Hepatocyte (in vitro differentiated cells): Measurements from ENCODE around the gene HES3. TPM values are rescaled to one million over a fixed set of nuclear protein-coding genes. Genes with fewer than 3 reads are reported as not detected.

ENCODE experiments used
- DNase-seq: peaks from one replicate; pipeline ENCODE4 v3.0.0-alpha.2; 2016; ENCODE audit warnings: low spot score
- H2AFZ ChIP-seq: fragments of 200-600 bp; sonication (generic); 2 replicates; pipeline ENCODE4 v1.6.0; 2016; ENCODE audit warnings: antibody characterized with exemption, mild to moderate bottlenecking
- H3K27ac ChIP-seq: fragments of 200-600 bp; sonication (generic); 2 replicates; pipeline ENCODE4 v1.5.1; 2016; ENCODE audit warnings: mild to moderate bottlenecking
- H3K27me3 ChIP-seq: fragments of 200-600 bp; sonication (generic); 2 replicates; pipeline ENCODE4 v1.6.1; 2016
- H3K36me3 ChIP-seq: fragments of 200-600 bp; sonication (generic); replicated peaks from 2 replicates; pipeline ENCODE4 v1.5.1; 2016; ENCODE audit warnings: low read depth; ENCODE audit not compliant: insufficient read depth
- H3K4me1 ChIP-seq: fragments of 200-600 bp; sonication (generic); 2 replicates; pipeline ENCODE4 v1.5.1; 2016; ENCODE audit warnings: mild to moderate bottlenecking, moderate library complexity; ENCODE audit not compliant: insufficient read depth
- H3K4me2 ChIP-seq: fragments of 200-600 bp; sonication (generic); 2 replicates; pipeline ENCODE4 v1.6.0; 2016
- H3K4me3 ChIP-seq: fragments of 200-600 bp; sonication (generic); 2 replicates; pipeline ENCODE4 v1.5.1; 2016; ENCODE audit warnings: mild to moderate bottlenecking
- H3K79me2 ChIP-seq: fragments of 200-600 bp; sonication (generic); 2 replicates; pipeline ENCODE4 v1.6.0; 2017; ENCODE audit warnings: mild to moderate bottlenecking
- H3K9me2 ChIP-seq: fragments of 200-600 bp; sonication (generic); replicated peaks from 2 replicates; pipeline ENCODE4 v1.6.0; 2017; ENCODE audit warnings: mild to moderate bottlenecking; ENCODE audit not compliant: insufficient read depth
- H3K9me3 ChIP-seq: fragments of 200-600 bp; sonication (generic); 2 replicates; pipeline ENCODE4 v1.5.1; 2016; ENCODE audit warnings: low read depth, mild to moderate bottlenecking
- H4K20me1 ChIP-seq: fragments of 200-600 bp; sonication (generic); 2 replicates; pipeline ENCODE4 v1.6.0; 2016; ENCODE audit warnings: mild to moderate bottlenecking; ENCODE audit not compliant: insufficient read depth, poor library complexity, severe bottlenecking
- CTCF ChIP-seq: fragments of 200-600 bp; sonication (generic); IDR thresholded peaks from 2 replicates; pipeline ENCODE4 v1.5.1; 2016; ENCODE audit warnings: antibody characterized with exemption, mild to moderate bottlenecking; ENCODE audit not compliant: poor library complexity
- EZH2 ChIP-seq: fragments of 200-600 bp; sonication (generic); IDR thresholded peaks from 2 replicates; pipeline ENCODE4 v1.6.1; 2016; ENCODE audit warnings: antibody characterized with exemption, mild to moderate bottlenecking, borderline replicate concordance
- EZH2phosphoT487 ChIP-seq: fragments of 200-600 bp; sonication (generic); IDR thresholded peaks from one replicate; pipeline ENCODE4 v1.6.1; 2018; ENCODE audit warnings: antibody characterized with exemption, mild to moderate bottlenecking, low read depth, moderate library complexity; ENCODE audit not compliant: unreplicated experiment, severe bottlenecking
- WGBS: methylation state at CpG from one replicate; pipeline ENCODE4 v1.1.6; 2016; ENCODE audit warnings: low lambda C conversion rate; ENCODE audit errors: missing lambda C conversion rate; 5-methylcytosine and 5-hydroxymethylcytosine counted together
- polyA plus RNA-seq: library from polyadenylated mRNA; unstranded; fragments of >200 nt; fragmentation: Nextera tagmentation; extraction: Ambion mirVana; gene quantifications from 2 replicates; pipeline ENCODE4 v1.2.1, GENCODE V29; 2016
- total RNA-seq: library from RNA; depleted of rRNA; stranded (reverse); fragments of >200 nt; gene quantifications from 2 replicates; pipeline ENCODE4 v1.2.3, GENCODE V29; 2014

HES3 gene
- total and polyA plus RNA-seq, 2 experiments from 2014 or later, result not detected

GRCh38 chr1:6239950-6240768 lies 3.8 kb upstream of the HES3 start:
- H3K9me3 ChIP-seq, result no peaks in the 10 kb centered on the region
- no peaks in the 10 kb centered on the region for H4K20me1 ChIP-seq
- H2AFZ ChIP-seq, result no peak overlapping the region
- no peaks in the 10 kb centered on the region for H3K9me2 ChIP-seq
- H3K4me1 ChIP-seq, result peaks cover 16% of the 10 kb centered on the region
- peaks cover 2% of the 10 kb centered on the region for H3K79me2 ChIP-seq
- no peak for TF ChIP-seq EZH2phosphoT487
- no peak for TF ChIP-seq EZH2
- TF ChIP-seq CTCF, result no peak
- H3K36me3 ChIP-seq, result no peaks in the 10 kb centered on the region
- H3K4me3 ChIP-seq, result no peak overlapping the region
- DNase-seq, result peak; percentile 40
- 31% methylated on average over 17 of the region's 17 CpGs for WGBS
- no peak overlapping the region for H3K4me2 ChIP-seq
- peak overlapping the region; percentile 23 for H3K27ac ChIP-seq
- peaks cover 58% of the 10 kb centered on the region for H3K27me3 ChIP-seq

DNA sequence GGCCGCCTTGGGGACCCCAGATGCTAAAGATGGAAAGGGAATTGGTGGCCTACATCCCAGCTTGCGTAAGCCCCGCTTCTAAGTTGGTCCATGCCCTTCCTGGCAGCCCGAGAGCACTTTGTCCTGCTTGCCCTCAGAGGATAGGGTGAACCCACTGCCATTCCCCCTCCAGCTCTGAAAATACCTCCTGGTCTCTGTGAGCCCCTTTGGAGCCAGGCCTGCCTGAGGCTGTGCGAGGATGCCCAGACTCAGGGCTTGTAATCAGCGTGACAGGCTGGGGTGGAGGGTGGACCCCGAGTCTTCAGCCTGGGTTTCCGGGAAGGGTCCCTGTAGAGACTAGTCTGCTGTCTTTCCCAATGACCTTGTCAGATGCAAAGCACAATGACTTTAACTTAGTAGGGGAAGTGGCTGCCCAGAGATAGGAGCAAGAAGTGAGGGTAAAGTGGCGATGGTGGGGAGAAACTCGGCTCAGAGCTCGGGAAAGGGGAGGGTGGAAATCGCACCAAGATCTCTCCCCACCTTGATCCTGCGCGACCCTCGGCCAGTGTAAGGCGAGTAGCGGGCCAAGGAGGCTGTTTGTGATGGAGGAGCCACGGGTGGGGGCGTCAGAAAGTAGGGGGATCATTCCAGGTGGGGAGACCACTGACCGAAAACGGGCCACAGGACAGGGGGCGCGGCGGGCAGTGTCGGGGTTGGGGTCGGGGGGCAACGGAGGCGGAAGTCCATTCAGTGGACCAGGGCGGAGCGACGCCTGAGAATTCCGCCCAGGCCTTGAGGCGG lies 2.7 kb upstream of the HES3 start:
- Histone ChIP-seq H3K9me3 (no peaks in the 10 kb centered on the region), H3K27ac (no peak overlapping the region), H3K4me3 (no peak overlapping the region), H3K4me2 (peak overlapping the region; percentile 73), H4K20me1 (no peaks in the 10 kb centered on the region), H3K79me2 (no peaks in the 10 kb centered on the region), H2AFZ (no peak overlapping the region), H3K4me1 (peaks cover 24% of the 10 kb centered on the region), H3K36me3 (no peaks in the 10 kb centered on the region), H3K9me2 (no peaks in the 10 kb centered on the region), H3K27me3 (peaks cover 69% of the 10 kb centered on the region)
- WGBS, result 46% methylated on average over 14 of the region's 33 CpGs
- DNase-seq, result no peak
- TF ChIP-seq EZH2phosphoT487 (no peak), EZH2 (no peak), CTCF (no peak)

GRCh38 chr1:6241887-6242740 lies 1.9 kb upstream of the HES3 start:
- H3K27me3 ChIP-seq, result peaks cover 77% of the 10 kb centered on the region
- peak; percentile 40 for DNase-seq
- no peak overlapping the region for H3K27ac ChIP-seq
- H3K36me3 ChIP-seq, result no peaks in the 10 kb centered on the region
- H3K4me2 ChIP-seq, result peak overlapping the region; percentile 73
- H3K9me3 ChIP-seq, result no peaks in the 10 kb centered on the region
- no peaks in the 10 kb centered on the region for H4K20me1 ChIP-seq
- H3K4me1 ChIP-seq, result peaks cover 24% of the 10 kb centered on the region
- H3K9me2 ChIP-seq, result no peaks in the 10 kb centered on the region
- H2AFZ ChIP-seq, result no peak overlapping the region
- 0% methylated on average over 32 of the region's 99 CpGs for WGBS
- TF ChIP-seq CTCF, result no peak
- TF ChIP-seq EZH2, result no peak
- TF ChIP-seq EZH2phosphoT487, result peak; percentile 13
- H3K4me3 ChIP-seq, result no peak overlapping the region
- no peaks in the 10 kb centered on the region for H3K79me2 ChIP-seq
